CD4-positive, alpha-beta memory T cell (primary cell): ENCODE data around the gene HNRNPAB. TPM values are rescaled to one million over a fixed set of nuclear protein-coding genes. Genes with fewer than 3 reads are reported as not detected.

Source experiments
- CTCF ChIA-PET: fragments of 350-600 bp; sonication (Branson Sonifier 250); formaldehyde crosslinking; loops from one replicate; lab custom pipeline; 2021; ENCODE audit warnings: inconsistent platforms; ENCODE audit not compliant: partially characterized antibody; lab: Charles Lee
- POLR2A ChIA-PET: fragments of 350-600 bp; sonication (Branson Sonifier 250); formaldehyde crosslinking; loops from one replicate; lab custom pipeline; 2021; ENCODE audit not compliant: partially characterized antibody; lab: Charles Lee
- DNase-seq, 5 donors: peaks; one replicate each; pipeline versions ENCODE4 v3.0.0 to v3.0.0-alpha.2; 2020 to 2022; ENCODE audit warnings: mixed read lengths in 1 of 5
- H3K27ac ChIP-seq: one replicate; pipeline ENCODE4 v1.7.0; 2013; ENCODE audit warnings: low read depth, low read length
- H3K27me3 ChIP-seq: 2 replicates; pipeline ENCODE4 v1.7.0; 2013; ENCODE audit warnings: mild to moderate bottlenecking, low read length, moderate library complexity; ENCODE audit not compliant: insufficient read depth
- H3K36me3 ChIP-seq: 2 replicates; pipeline ENCODE4 v1.7.0; 2013; ENCODE audit warnings: mild to moderate bottlenecking, low read length, moderate library complexity; ENCODE audit not compliant: insufficient read depth
- H3K4me1 ChIP-seq: 2 replicates; pipeline ENCODE4 v1.7.0; 2013; ENCODE audit warnings: mild to moderate bottlenecking, low read length, moderate library complexity; ENCODE audit not compliant: insufficient read depth
- H3K4me3 ChIP-seq, 2 donors: one replicate each; pipeline ENCODE4 v1.7.0; 2013; ENCODE audit warnings: low read length in 2 of 2, mild to moderate bottlenecking in 1 of 2
- H3K9me3 ChIP-seq, 2 donors: one replicate each; pipeline ENCODE4 v1.7.0; 2013; ENCODE audit warnings: low read length in 2 of 2, control low read depth in 1 of 2; ENCODE audit not compliant: control insufficient read depth in 1 of 2
- H3K27ac Mint-ChIP-seq, 7 donors: one replicate each; pipeline ENCODE4 v1.8.0; 2020 to 2021; ENCODE audit warnings: mixed read lengths in 7 of 7, mild to moderate bottlenecking in 6 of 7, inconsistent platforms in 3 of 7, moderate library complexity in 3 of 7
- H3K27me3 Mint-ChIP-seq, 2 donors: one replicate each; pipeline ENCODE4 v1.8.0; 2020 to 2021; ENCODE audit warnings: mixed read lengths in 2 of 2
- H3K36me3 Mint-ChIP-seq, 2 donors: one replicate each; pipeline ENCODE4 v1.8.0; 2020 to 2021; ENCODE audit warnings: mixed read lengths in 2 of 2, inconsistent platforms in 1 of 2, mild to moderate bottlenecking in 1 of 2
- H3K4me1 Mint-ChIP-seq, 4 donors: one replicate each; pipeline ENCODE4 v1.8.0; 2020 to 2021; ENCODE audit warnings: mixed read lengths in 4 of 4, mild to moderate bottlenecking in 1 of 4
- H3K4me3 Mint-ChIP-seq, 8 donors: one replicate each; pipeline ENCODE4 v1.8.0; 2020 to 2021; ENCODE audit warnings: mixed read lengths in 8 of 8, mild to moderate bottlenecking in 7 of 8, moderate library complexity in 6 of 8, inconsistent platforms in 3 of 8
- H3K9me3 Mint-ChIP-seq, 8 donors: one replicate each; pipeline ENCODE4 v1.8.0; 2020 to 2021; ENCODE audit warnings: mixed read lengths in 8 of 8, mild to moderate bottlenecking in 5 of 8, inconsistent platforms in 3 of 8, moderate library complexity in 1 of 8
- intact Hi-C: fragments of 100-400 bp; cut with micrococcal nuclease; formaldehyde crosslinking; loops from one replicate; pipeline ENCODE4 v1.15.1; 2023
- polyA plus RNA-seq, 2 donors: library from polyadenylated mRNA; unstranded; fragments of 300-500 nt; fragmentation: Illumina TruSeq; gene quantifications; one replicate each; pipeline ENCODE4 v1.2.3, GENCODE V29; 2021
- total RNA-seq, 2 experiments: library from RNA; stranded (reverse); gene quantifications; one replicate each; pipeline ENCODE4 v1.2.3, GENCODE V29; 2021

Gene HNRNPAB
- total and polyA plus RNA-seq, 4 experiments from 2014 or later: 29.4 to 85.3 (median 78.7) TPM

DNA sequence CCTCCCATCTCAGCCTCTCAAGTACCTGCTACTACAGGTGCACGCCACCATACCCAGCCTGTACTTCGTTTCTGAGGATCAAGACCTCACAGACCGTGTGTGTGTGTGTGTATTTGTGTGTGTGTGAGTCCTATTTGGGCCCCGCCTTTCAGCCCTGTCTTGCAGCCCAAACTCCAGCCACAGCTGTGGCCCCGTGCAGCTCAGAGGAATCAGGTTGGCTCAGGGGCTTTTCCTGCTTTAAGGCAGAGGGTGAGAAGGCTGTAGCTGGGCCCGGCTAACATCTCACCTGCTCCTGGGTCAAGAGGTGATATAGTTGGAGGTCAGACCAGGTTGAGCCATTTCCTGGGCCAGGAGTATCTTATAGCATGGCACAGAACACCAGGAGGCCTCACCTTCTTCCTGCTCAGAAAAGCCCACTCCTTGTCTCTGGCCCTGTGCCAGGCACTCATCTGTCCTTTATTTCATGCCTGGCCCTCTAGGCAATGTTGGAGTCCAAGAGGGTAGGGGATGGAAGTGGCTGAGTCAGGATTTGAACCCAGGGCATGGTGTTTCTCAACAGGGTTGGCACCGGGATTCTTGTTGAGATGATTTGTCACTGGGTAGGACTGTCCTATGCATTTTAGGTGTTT lies 29.9 kb downstream of the HNRNPAB start:
- DNase-seq: no peak
- ChIA-PET POLR2A (interaction anchor here (0.9 to 2.2 kb wide), 3 partner anchors 29 to 1841 kb away, joined by 3 to 12 read pairs (median 4); partner anchors contain the start of gene HNRNPAB), CTCF (interaction anchor here (0.7 to 1.8 kb wide), 8 partner anchors 8 to 318 kb away, joined by 3 to 11 read pairs (median 4); partner anchors contain the start of genes HNRNPAB and NHP2)
- peak overlapping the region in 3 of 7 donors; percentile 37 to 88 (median 51) for H3K27ac Mint-ChIP-seq
- H3K27me3 Mint-ChIP-seq: no peaks in the 10 kb centered on the region
- no peaks in the 10 kb centered on the region for H3K9me3 ChIP-seq
- no peak overlapping the region for H3K4me3 ChIP-seq
- H3K4me1 ChIP-seq: peaks cover 67% of the 10 kb centered on the region
- H3K9me3 Mint-ChIP-seq: no peaks in the 10 kb centered on the region
- H3K27ac ChIP-seq: no peak overlapping the region
- H3K27me3 ChIP-seq: no peaks in the 10 kb centered on the region
- H3K4me3 Mint-ChIP-seq: peak overlapping the region in 2 of 8 donors; percentile 21 to 52
- H3K36me3 Mint-ChIP-seq: peaks cover 15 to 26% of the 10 kb centered on the region in 2 donors
- peaks cover 14% of the 10 kb centered on the region for H3K36me3 ChIP-seq
- peaks cover 17 to 69% (median 56%) of the 10 kb centered on the region in 4 donors for H3K4me1 Mint-ChIP-seq
- intact Hi-C loops: loop anchor here (10.0 kb wide), 1 partner anchor 391 kb away; the partner anchor contains the start of gene CLK4

GRCh38 chr5:178234750-178235587 lies 30.6 kb downstream of the HNRNPAB start:
- no peaks in the 10 kb centered on the region for H3K27me3 Mint-ChIP-seq
- peak overlapping the region; percentile 15 to 89 (median 76) for H3K27ac Mint-ChIP-seq

GRCh38 chr5:178235588-178235974 lies 31.2 kb downstream of the HNRNPAB start:
- peak overlapping the region in 5 of 7 donors; percentile 42 to 88 (median 48) for H3K27ac Mint-ChIP-seq
- H3K4me1 Mint-ChIP-seq: peaks cover 14 to 67% (median 51%) of the 10 kb centered on the region in 4 donors
- CTCF ChIA-PET: interaction anchor here (0.9 to 1.8 kb wide), 5 partner anchors 10 to 317 kb away, joined by 4 to 11 read pairs (median 4); partner anchors contain the start of gene HNRNPAB

More at GRCh38 chr5:178234750-178235587, 30.6 kb downstream of the HNRNPAB start:
- Histone ChIP-seq H3K36me3 (peaks cover 7% of the 10 kb centered on the region), H3K27ac (no peak overlapping the region), H3K4me1 (peaks cover 64% of the 10 kb centered on the region), H3K4me3 (no peak overlapping the region), H3K9me3 (no peaks in the 10 kb centered on the region), H3K27me3 (no peaks in the 10 kb centered on the region)
- Mint-ChIP-seq H3K4me3 (peak overlapping the region in 5 of 8 donors; percentile 2 to 67 (median 42)), H3K36me3 (peaks cover 8 to 18% of the 10 kb centered on the region in 2 donors), H3K4me1 (peaks cover 15 to 68% (median 54%) of the 10 kb centered on the region in 4 donors), H3K9me3 (no peaks in the 10 kb centered on the region)
- POLR2A ChIA-PET: interaction anchor here (0.9 to 2.2 kb wide), 3 partner anchors 29 to 1840 kb away, joined by 3 to 12 read pairs (median 4); partner anchors contain the start of gene HNRNPAB
- CTCF ChIA-PET: interaction anchor here (0.7 to 1.8 kb wide), 9 partner anchors 9 to 317 kb away, joined by 3 to 11 read pairs (median 4); partner anchors contain the start of genes HNRNPAB and NHP2
- intact Hi-C loops: loop anchor here (10.0 kb wide), 1 partner anchor 390 kb away; the partner anchor contains the start of gene CLK4
- peak; percentile 64 to 68 (median 65) for DNase-seq

DNA sequence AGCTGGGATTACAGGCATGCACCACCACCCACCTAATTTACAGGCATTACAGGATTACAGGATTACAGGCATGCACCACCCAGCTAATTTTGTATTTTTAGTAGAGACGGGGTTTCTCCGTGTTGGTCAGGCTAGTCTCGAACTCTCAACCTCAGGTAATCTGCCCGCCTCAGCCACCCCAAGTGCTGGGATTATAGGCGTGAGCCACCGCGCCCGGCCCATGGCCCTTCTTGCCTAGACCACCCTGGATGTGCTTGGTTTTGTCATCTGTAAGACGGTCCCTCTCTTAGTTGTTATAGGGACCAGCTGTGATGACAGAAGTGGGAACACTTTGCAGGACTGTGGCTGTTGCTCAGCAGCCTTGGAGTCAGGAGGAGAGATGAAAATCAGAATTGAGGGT lies 31.8 kb downstream of the HNRNPAB start:
- H3K27me3 ChIP-seq: no peaks in the 10 kb centered on the region
- ChIA-PET CTCF (interaction anchor here (0.9 kb wide), 1 partner anchor 20 kb away, joined by 4 read pairs; no protein-coding TSS in a partner anchor), POLR2A (interaction anchor here (2.2 kb wide), 1 partner anchor 32 kb away, joined by 12 read pairs; the partner anchor contains the start of gene HNRNPAB)
- Mint-ChIP-seq H3K36me3 (peaks cover 3 to 8% of the 10 kb centered on the region in 2 donors), H3K4me3 (peak overlapping the region in 1 of 8 donors; percentile 39), H3K4me1 (peaks cover 14 to 67% (median 50%) of the 10 kb centered on the region in 4 donors), H3K27me3 (no peaks in the 10 kb centered on the region), H3K27ac (peak overlapping the region in 1 of 7 donors; percentile 50), H3K9me3 (no peaks in the 10 kb centered on the region)
- no peak overlapping the region for H3K4me3 ChIP-seq
- no peaks in the 10 kb centered on the region for H3K36me3 ChIP-seq
- DNase-seq: no peak
- H3K9me3 ChIP-seq: no peaks in the 10 kb centered on the region
- intact Hi-C loops: loop anchor here (10.0 kb wide), 1 partner anchor 389 kb away; the partner anchor contains the start of gene CLK4
- no peak overlapping the region for H3K27ac ChIP-seq
- peaks cover 61% of the 10 kb centered on the region for H3K4me1 ChIP-seq

More at GRCh38 chr5:178235588-178235974, 31.2 kb downstream of the HNRNPAB start:
- Mint-ChIP-seq H3K4me3 (no peak overlapping the region), H3K27me3 (no peaks in the 10 kb centered on the region), H3K9me3 (no peaks in the 10 kb centered on the region), H3K36me3 (peaks cover 6 to 13% of the 10 kb centered on the region in 2 donors)
- peaks cover 64% of the 10 kb centered on the region for H3K4me1 ChIP-seq
- intact Hi-C loops: loop anchor here (10.0 kb wide), 1 partner anchor 389 kb away; the partner anchor contains the start of gene CLK4
- H3K9me3 ChIP-seq: no peaks in the 10 kb centered on the region
- no peaks in the 10 kb centered on the region for H3K27me3 ChIP-seq
- peaks cover under 1% of the 10 kb centered on the region for H3K36me3 ChIP-seq
- DNase-seq: no peak
- POLR2A ChIA-PET: interaction anchor here (1.0 to 2.2 kb wide), 2 partner anchors 30 to 31 kb away, joined by 4 to 12 read pairs; partner anchors contain the start of gene HNRNPAB
- H3K4me3 ChIP-seq: no peak overlapping the region
- no peak overlapping the region for H3K27ac ChIP-seq

DNA sequence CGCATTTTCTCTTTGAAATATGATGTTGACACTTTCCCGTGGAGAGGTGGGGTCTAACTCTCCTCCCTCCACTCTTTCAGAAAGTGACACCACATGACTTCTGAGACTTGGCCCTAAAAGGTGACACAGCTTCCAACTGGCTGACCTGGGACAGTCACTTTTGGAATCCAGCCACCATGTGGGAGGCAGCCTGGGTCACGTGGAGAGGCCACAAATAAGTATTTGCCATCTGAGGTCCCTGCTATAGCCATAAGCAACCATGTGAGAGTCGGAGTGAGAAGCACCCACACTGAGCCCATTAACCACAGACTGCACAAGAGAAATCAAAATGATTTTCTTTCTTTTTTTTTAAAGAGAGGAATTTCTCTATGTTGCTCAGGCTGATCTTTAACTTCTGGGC lies 32.3 kb downstream of the HNRNPAB start:
- Histone ChIP-seq H3K4me1 (peaks cover 56% of the 10 kb centered on the region), H3K27ac (no peak overlapping the region), H3K9me3 (no peaks in the 10 kb centered on the region), H3K36me3 (no peaks in the 10 kb centered on the region), H3K27me3 (no peaks in the 10 kb centered on the region), H3K4me3 (no peak overlapping the region)
- peaks cover 0 to 2% of the 10 kb centered on the region in 2 donors for H3K36me3 Mint-ChIP-seq
- no peaks in the 10 kb centered on the region for H3K27me3 Mint-ChIP-seq
- H3K4me1 Mint-ChIP-seq: peaks cover 12 to 64% (median 46%) of the 10 kb centered on the region in 4 donors
- no peak overlapping the region for H3K4me3 Mint-ChIP-seq
- DNase-seq: no peak
- CTCF ChIA-PET: interaction anchor here (0.6 kb wide), 1 partner anchor 327 kb away, joined by 4 read pairs; no protein-coding TSS in a partner anchor
- H3K9me3 Mint-ChIP-seq: no peaks in the 10 kb centered on the region
- peak overlapping the region in 2 of 7 donors; percentile 50 to 77 for H3K27ac Mint-ChIP-seq
- POLR2A ChIA-PET: interaction anchor here (2.2 kb wide), 1 partner anchor 32 kb away, joined by 12 read pairs; the partner anchor contains the start of gene HNRNPAB
- intact Hi-C loops: loop anchor here (10.0 kb wide), 1 partner anchor 388 kb away; the partner anchor contains the start of gene CLK4
